RWPE2 (cell line): ENCODE data around the gene CHST7.

ENCODE experiments used
- ATAC-seq: fragments of 200-7000 bp; cut with Tn5 transposase; 3 replicates; pipeline ENCODE4 v1.9.1; 2021; ENCODE audit warnings: low read depth
- DNase-seq: peaks from one replicate; pipeline ENCODE4 v3.0.0-alpha.2; 2020; ENCODE audit warnings: low spot score
- H3K27ac ChIP-seq: fragments of 450-650 bp; 2 replicates; pipeline ENCODE4 v1.5.1; 2017; ENCODE audit warnings: mild to moderate bottlenecking; ENCODE audit not compliant: poor library complexity, severe bottlenecking
- H3K27me3 ChIP-seq: fragments of 250-450 bp; sonication (Bioruptor Pico); 2 replicates; pipeline ENCODE4 v1.5.1; 2021; ENCODE audit warnings: mild to moderate bottlenecking, moderate library complexity; ENCODE audit not compliant: insufficient read depth, poor library complexity, severe bottlenecking
- H3K36me3 ChIP-seq: fragments of 250-450 bp; sonication (Bioruptor Pico); 2 replicates; pipeline ENCODE4 v1.5.1; 2020; ENCODE audit warnings: low read depth, mild to moderate bottlenecking, moderate library complexity
- H3K4me1 ChIP-seq: fragments of 250-450 bp; sonication (Bioruptor Pico); 2 replicates; pipeline ENCODE4 v1.5.1; 2021; ENCODE audit warnings: mild to moderate bottlenecking, moderate library complexity; ENCODE audit not compliant: insufficient read depth, poor library complexity, severe bottlenecking
- H3K4me3 ChIP-seq: fragments of 250-450 bp; sonication (Bioruptor Pico); 2 replicates; pipeline ENCODE4 v1.5.1; 2021; ENCODE audit warnings: mild to moderate bottlenecking, moderate library complexity; ENCODE audit not compliant: severe bottlenecking
- H3K9me3 ChIP-seq: fragments of 250-450 bp; sonication (Bioruptor Pico); 2 replicates; pipeline ENCODE4 v1.5.1; 2021; ENCODE audit warnings: mild to moderate bottlenecking, moderate library complexity; ENCODE audit not compliant: severe bottlenecking
- CTCF ChIP-seq: fragments of 450-650 bp; IDR thresholded peaks from one replicate; pipeline ENCODE4 v1.5.1; 2017; ENCODE audit warnings: mild to moderate bottlenecking, moderate library complexity; ENCODE audit not compliant: poor library complexity, severe bottlenecking

CHST7 gene

DNA sequence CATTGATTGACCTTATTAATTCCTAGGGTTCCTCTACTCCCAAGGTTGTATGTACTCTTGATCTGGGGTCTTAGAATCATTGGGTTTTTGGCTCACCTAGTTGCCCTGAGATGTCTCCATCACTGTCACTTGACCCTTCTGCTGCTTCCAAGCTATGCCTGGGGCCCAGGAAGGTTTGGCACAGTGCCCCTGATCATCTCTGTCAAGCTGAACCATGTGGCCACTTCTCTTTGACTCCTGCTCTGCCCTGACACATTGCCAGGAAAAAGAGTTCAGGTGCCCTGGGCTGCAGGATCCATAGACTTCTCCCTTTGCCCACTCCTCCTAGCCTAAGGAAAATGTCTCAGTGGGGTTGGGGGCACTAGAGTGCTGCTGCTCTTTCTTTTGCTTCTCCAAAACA, 3.9 kb upstream of the CHST7 start:
- no peak for TF ChIP-seq CTCF
- no peaks in the 10 kb centered on the region for H3K27me3 ChIP-seq
- H3K27ac ChIP-seq: no peak overlapping the region
- H3K9me3 ChIP-seq: no peaks in the 10 kb centered on the region
- H3K4me3 ChIP-seq: no peak overlapping the region
- no peak for ATAC-seq
- H3K4me1 ChIP-seq: peaks cover 5% of the 10 kb centered on the region
- no peak for DNase-seq
- H3K36me3 ChIP-seq: no peaks in the 10 kb centered on the region

DNA sequence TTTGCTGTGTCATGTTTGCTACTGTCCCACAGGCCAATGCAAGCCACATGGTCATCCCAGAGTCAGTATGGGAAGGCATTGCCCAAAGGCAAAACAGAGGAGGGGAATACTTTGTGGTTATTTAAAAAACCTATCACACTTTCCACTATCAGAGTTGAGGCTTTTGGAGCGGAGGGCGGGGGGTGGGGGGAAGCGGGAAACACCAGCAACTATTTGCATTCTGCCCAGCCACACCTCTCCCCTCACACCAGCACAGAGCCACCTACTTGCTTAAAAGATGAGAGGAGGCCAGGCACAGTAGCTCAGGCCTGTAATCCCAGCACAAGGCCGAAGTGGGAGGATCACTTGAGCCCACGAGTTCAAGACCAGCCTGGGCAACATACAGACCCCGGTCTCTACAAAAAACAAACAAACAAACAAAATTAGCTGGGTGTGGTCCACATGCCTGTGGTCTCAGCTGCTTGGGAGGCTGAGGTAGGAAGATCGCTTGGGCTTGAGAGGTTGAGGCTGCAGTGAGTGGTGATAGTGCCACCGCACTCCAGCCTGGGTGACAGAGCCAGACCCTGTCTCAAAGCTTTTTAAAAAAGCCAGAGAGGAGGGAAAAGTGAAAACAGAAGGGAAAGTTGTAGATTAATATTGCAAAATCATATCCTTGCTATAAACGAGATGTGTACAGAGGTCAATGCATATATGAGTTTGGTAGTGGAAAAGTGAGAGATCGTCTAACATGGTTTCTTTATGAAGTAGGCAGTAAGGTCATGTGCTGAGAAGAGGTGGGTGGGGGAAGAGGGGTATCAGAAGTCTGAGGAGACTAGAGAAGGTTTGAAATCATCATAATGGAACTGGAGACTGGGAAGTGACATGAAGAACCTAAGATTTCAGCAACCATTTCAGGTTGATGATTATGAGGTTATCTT, 1.9 kb upstream of the CHST7 start:
- Histone ChIP-seq H3K36me3 (no peaks in the 10 kb centered on the region), H3K9me3 (no peaks in the 10 kb centered on the region), H3K27me3 (no peaks in the 10 kb centered on the region), H3K4me1 (peaks cover 6% of the 10 kb centered on the region), H3K27ac (no peak overlapping the region), H3K4me3 (no peak overlapping the region)
- no peak for ATAC-seq
- no peak for TF ChIP-seq CTCF
- no peak for DNase-seq

GRCh38 chrX:46572340-46572936, 1.1 kb upstream of the CHST7 start:
- no peak for ATAC-seq
- no peaks in the 10 kb centered on the region for H3K36me3 ChIP-seq
- no peaks in the 10 kb centered on the region for H3K9me3 ChIP-seq
- H3K27me3 ChIP-seq: no peaks in the 10 kb centered on the region
- H3K4me1 ChIP-seq: peaks cover 10% of the 10 kb centered on the region
- H3K27ac ChIP-seq: peak overlapping the region; percentile 29
- no peak for TF ChIP-seq CTCF
- no peak overlapping the region for H3K4me3 ChIP-seq
- DNase-seq: no peak

DNA sequence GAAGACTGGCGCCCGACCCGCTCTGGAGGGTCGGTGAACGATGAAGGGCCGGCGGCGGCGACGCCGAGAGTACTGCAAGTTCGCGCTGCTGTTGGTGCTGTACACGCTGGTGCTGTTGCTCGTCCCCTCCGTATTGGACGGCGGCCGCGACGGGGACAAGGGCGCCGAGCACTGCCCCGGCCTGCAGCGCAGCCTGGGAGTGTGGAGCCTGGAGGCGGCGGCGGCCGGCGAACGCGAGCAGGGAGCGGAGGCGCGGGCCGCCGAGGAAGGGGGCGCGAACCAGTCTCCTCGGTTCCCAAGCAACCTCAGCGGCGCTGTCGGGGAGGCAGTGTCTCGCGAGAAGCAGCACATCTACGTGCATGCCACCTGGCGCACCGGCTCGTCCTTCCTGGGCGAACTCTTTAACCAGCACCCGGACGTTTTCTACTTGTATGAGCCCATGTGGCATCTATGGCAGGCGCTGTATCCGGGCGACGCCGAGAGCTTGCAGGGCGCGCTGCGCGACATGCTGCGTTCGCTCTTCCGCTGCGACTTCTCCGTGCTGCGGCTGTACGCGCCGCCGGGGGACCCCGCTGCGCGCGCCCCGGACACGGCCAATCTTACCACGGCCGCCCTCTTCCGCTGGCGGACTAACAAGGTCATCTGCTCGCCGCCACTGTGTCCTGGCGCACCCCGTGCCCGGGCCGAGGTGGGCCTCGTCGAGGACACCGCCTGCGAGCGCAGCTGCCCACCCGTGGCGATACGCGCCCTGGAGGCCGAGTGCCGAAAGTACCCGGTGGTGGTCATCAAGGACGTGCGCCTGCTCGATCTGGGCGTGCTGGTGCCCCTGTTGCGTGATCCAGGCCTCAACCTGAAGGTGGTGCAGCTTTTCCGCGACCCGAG, 568 bp downstream of the CHST7 start:
- peak overlapping the region; percentile 29 for H3K27ac ChIP-seq

More for the DNA sequence above, 568 bp downstream of the CHST7 start:
- H3K9me3 ChIP-seq: no peaks in the 10 kb centered on the region
- no peak for TF ChIP-seq CTCF
- ATAC-seq (peak; percentile 51), DNase-seq (peak; percentile 72)
- no peaks in the 10 kb centered on the region for H3K27me3 ChIP-seq
- peak overlapping the region; percentile 60 for H3K4me3 ChIP-seq
- H3K36me3 ChIP-seq: no peaks in the 10 kb centered on the region
- H3K4me1 ChIP-seq: peaks cover 7% of the 10 kb centered on the region
